ENCODE data around the gene OR10T2.

- TF ChIP-seq POLR2A (IDR thresholded peaks at IDR 0.05; ENCODE audit: low read depth, low read length), result no peak
- TF ChIP-seq TAF1 (IDR thresholded peaks at IDR 0.05; ENCODE audit: low read depth, low read length), result no peak
- TF ChIP-seq SPI1 (IDR thresholded peaks at IDR 0.05; ENCODE audit: low read depth, low read length), result peak; percentile 82
- no peak for TF ChIP-seq POLR2AphosphoS5 (IDR thresholded peaks at IDR 0.05; ENCODE audit: low read depth, low read length)
- TF ChIP-seq POU2F2 (IDR thresholded peaks at IDR 0.05; ENCODE audit: low read depth, low read length), result no peak
These were observed 45.8 kb downstream of the OR10T2 start, which contains the start of gene CD1E for GRCh38 chr1:158353303-158354075.

Data from GM12891 (cell line).